Activated naive CD8-positive, alpha-beta T cell treated with anti-CD3 and anti-CD28 coated beads, Interleukin-2, amount 10 ng/mL, durations not matched to agents 7 days and 5 days (primary cell): ENCODE measurements around the gene STX16. TPM values are rescaled to one million over a fixed set of nuclear protein-coding genes. Genes with fewer than 3 reads are reported as not detected.
"Not testable (repeated sequence)": the region's sequence is repeated elsewhere in the genome, so short reads cannot be mapped to it uniquely, and the experiment has no call there.

Source experiments
- ATAC-seq: fragments of 150-1000 bp; cut with Tn5 transposase; one replicate; pipeline ENCODE4 v1.10.0; 2021; ENCODE audit warnings: low read depth, moderate library complexity
- POLR2A ChIA-PET: fragments of 350-600 bp; sonication (Branson Sonifier 250); formaldehyde crosslinking; loops from one replicate; lab custom pipeline; 2021; ENCODE audit warnings: antibody characterized with exemption; lab: Charles Lee
- DNase-seq: peaks from one replicate; pipeline ENCODE4 v3.0.0; 2021
- H3K27ac Mint-ChIP-seq: one replicate; pipeline ENCODE4 v1.8.0; 2022; ENCODE audit warnings: mild to moderate bottlenecking, mixed read lengths
- H3K27me3 Mint-ChIP-seq: one replicate; pipeline ENCODE4 v1.8.0; 2022; ENCODE audit warnings: mild to moderate bottlenecking, moderate library complexity, mixed read lengths
- H3K36me3 Mint-ChIP-seq: one replicate; pipeline ENCODE4 v1.8.0; 2021; ENCODE audit warnings: mild to moderate bottlenecking, mixed read lengths
- H3K4me1 Mint-ChIP-seq: one replicate; pipeline ENCODE4 v1.8.0; 2021; ENCODE audit warnings: mixed read lengths
- H3K4me3 Mint-ChIP-seq: one replicate; pipeline ENCODE4 v1.8.0; 2022; ENCODE audit warnings: mild to moderate bottlenecking, moderate library complexity, mixed read lengths
- H3K9me3 Mint-ChIP-seq: one replicate; pipeline ENCODE4 v1.8.0; 2021; ENCODE audit warnings: mixed read lengths
- total RNA-seq, 2 experiments: library from RNA; stranded (reverse); gene quantifications; one replicate each; pipeline ENCODE4 v1.2.3, GENCODE V29; 2021

Gene STX16
- total RNA-seq, 2 experiments from 2014 or later = 190 to 195 TPM

DNA sequence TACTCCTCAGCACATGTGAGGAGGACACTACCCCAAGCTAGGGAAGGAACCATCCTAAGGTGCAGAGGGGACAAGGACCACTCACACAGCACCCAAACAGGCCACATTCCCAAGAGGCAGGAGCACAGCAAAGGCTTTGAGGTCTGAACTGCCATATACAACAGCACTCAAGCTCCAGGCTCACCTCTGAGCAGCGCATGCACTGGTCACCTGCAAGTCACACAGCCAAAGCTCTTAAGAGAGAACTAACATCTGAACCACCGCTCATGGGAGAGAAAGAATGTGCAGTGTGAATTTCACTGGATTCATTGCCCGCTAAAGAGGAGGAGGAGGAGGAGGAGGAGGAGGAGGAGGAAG, 72.5 kb downstream of the STX16 start:
- Mint-ChIP-seq H3K36me3 (no peaks in the 10 kb centered on the region), H3K27ac (no peak overlapping the region), H3K4me1 (no peaks in the 10 kb centered on the region), H3K9me3 (peaks cover 2% of the 10 kb centered on the region), H3K4me3 (no peak overlapping the region), H3K27me3 (peaks cover 45% of the 10 kb centered on the region)
- POLR2A ChIA-PET = no interaction called here
- no peak for ATAC-seq
- DNase-seq = no peak

DNA sequence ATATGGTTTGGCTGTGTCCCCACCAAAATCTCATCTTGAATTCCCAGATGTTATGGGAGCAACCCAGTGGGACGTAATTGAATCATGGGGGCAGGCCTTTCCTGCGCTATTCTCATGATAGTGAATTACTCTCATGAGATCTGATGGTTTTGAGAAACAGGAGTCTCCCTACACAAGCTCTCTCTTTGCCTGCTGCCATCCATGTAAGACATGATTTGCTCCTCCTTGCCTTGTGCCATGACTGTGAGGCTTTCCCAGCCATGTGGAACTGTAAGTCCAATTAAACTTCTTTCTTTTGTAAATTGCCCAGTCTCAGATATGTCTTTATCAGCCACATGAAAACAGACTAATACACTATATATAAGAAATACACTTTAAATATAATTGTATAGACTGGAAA, 75.1 kb downstream of the STX16 start:
- H3K27ac Mint-ChIP-seq, H3K4me3 Mint-ChIP-seq, DNase-seq, H3K9me3 Mint-ChIP-seq, POLR2A ChIA-PET, ATAC-seq, H3K36me3 Mint-ChIP-seq, H3K4me1 Mint-ChIP-seq: not testable (repeated sequence)
- peaks cover 50% of the 10 kb centered on the region for H3K27me3 Mint-ChIP-seq

Other genes starting within 250 kb of the STX16 start
- not detected for gene APCDD1L, start 135.9 kb upstream of the STX16 start, total RNA-seq
- 10 to 100 TPM; 37.8 to 41.3 TPM for gene NPEPL1, start 41.5 kb downstream of the STX16 start, total RNA-seq
- 1 to 10 TPM; 1.0 to 1.6 TPM for gene GNAS-AS1, start 199.6 kb downstream of the STX16 start, total RNA-seq
- gene GNAS, start 201.4 kb downstream of the STX16 start, total RNA-seq = 100 to 1,000 TPM; 912 to 979 TPM